B cell (primary cell): ENCODE measurements around the gene LBR. TPM values are rescaled to one million over a fixed set of nuclear protein-coding genes. Genes with fewer than 3 reads are reported as not detected.
A peak's percentile ranks its signal among the peaks of the same experiment; 100 is the strongest.

Experiments used
- ATAC-seq: fragments of 200-7000 bp; cut with Tn5 transposase; one replicate; pipeline ENCODE4 v1.10.0; 2021; ENCODE audit warnings: low read depth, mild to moderate bottlenecking, moderate number of reproducible peaks, moderate library complexity
- CTCF ChIA-PET: fragments of 350-600 bp; sonication (Branson Sonifier 250); formaldehyde crosslinking; loops from one replicate; lab custom pipeline; 2021; ENCODE audit warnings: antibody characterized with exemption, inconsistent platforms; lab: Charles Lee
- POLR2A ChIA-PET: fragments of 350-600 bp; sonication (Branson Sonifier 250); formaldehyde crosslinking; loops from one replicate; lab custom pipeline; 2021; ENCODE audit warnings: antibody characterized with exemption; lab: Charles Lee
- DNase-seq: peaks from one replicate; pipeline ENCODE4 v3.0.0; 2013
- H2AFZ ChIP-seq: 2 replicates; pipeline ENCODE4 v1.6.1; 2012; ENCODE audit warnings: mild to moderate bottlenecking, low read depth, low read length; ENCODE audit not compliant: insufficient read depth, poor library complexity, severe bottlenecking
- H3K27ac ChIP-seq, 2 donors: 1 replicate in 1 of 2; 2 replicates in 1 of 2; pipeline ENCODE4 v1.5.1; 2012 to 2013; ENCODE audit warnings: low read length in 2 of 2, mild to moderate bottlenecking in 2 of 2, moderate library complexity in 1 of 2
- H3K27me3 ChIP-seq, 4 experiments: fragments of 200-600 bp in 1 of 4; sonication (generic) in 1 of 4; replicated peaks in 1 of 4; 1 replicate in 2 of 4; 2 replicates in 2 of 4; pipeline versions ENCODE4 v1.6.1 to v1.7.0; 2013 to 2016; ENCODE audit warnings: low read length in 3 of 4, mild to moderate bottlenecking in 2 of 4, mixed read lengths in 1 of 4, moderate library complexity in 1 of 4; ENCODE audit not compliant: insufficient read depth in 4 of 4, control insufficient read depth in 3 of 4; ENCODE audit errors: control extremely low read depth in 1 of 4
- H3K36me3 ChIP-seq, 2 experiments: replicated peaks in 1 of 2; 1 replicate in 1 of 2; 2 replicates in 1 of 2; pipeline versions ENCODE4 v1.6.1 to v1.7.1; 2013; ENCODE audit warnings: low read length in 1 of 2; ENCODE audit not compliant: insufficient read depth in 2 of 2, control insufficient read depth in 1 of 2; ENCODE audit errors: control extremely low read depth in 1 of 2, extremely low read depth in 1 of 2
- H3K4me1 ChIP-seq, 2 donors: fragments of 200-600 bp in 1 of 2; sonication (generic) in 1 of 2; 1 replicate in 1 of 2; 2 replicates in 1 of 2; pipeline versions ENCODE4 v1.5.1 to v1.6.1; 2013 to 2017; ENCODE audit warnings: low read length in 2 of 2; ENCODE audit not compliant: control insufficient read depth in 2 of 2, insufficient read depth in 2 of 2
- H3K4me2 ChIP-seq: replicated peaks from 2 replicates; pipeline ENCODE3; 2012; ENCODE audit warnings: mild to moderate bottlenecking, low read depth, low read length; ENCODE audit not compliant: poor library complexity, severe bottlenecking
- H3K4me3 ChIP-seq, 5 experiments: fragments of 200-600 bp in 1 of 5; sonication (generic) in 1 of 5; 1 replicate in 3 of 5; 2 replicates in 2 of 5; pipeline versions ENCODE4 v1.5.1 to v1.7.0; 2011 to 2016; ENCODE audit warnings: low read length in 4 of 5, mild to moderate bottlenecking in 4 of 5, low read depth in 2 of 5, control low read depth in 1 of 5, moderate library complexity in 1 of 5; ENCODE audit not compliant: insufficient read depth in 1 of 5; ENCODE audit errors: control extremely low read depth in 1 of 5, extremely low read depth in 1 of 5
- H3K79me2 ChIP-seq: fragments of 200-600 bp; sonication (generic); one replicate; pipeline ENCODE4 v1.6.0; 2016; ENCODE audit warnings: low read length; ENCODE audit not compliant: control insufficient read depth, insufficient read depth
- H3K9ac ChIP-seq: fragments of 200-600 bp; sonication (generic); 2 replicates; pipeline ENCODE4 v1.6.1; 2017; ENCODE audit warnings: mild to moderate bottlenecking, low read length, moderate library complexity
- H3K9me3 ChIP-seq, 3 donors: one replicate each; pipeline versions ENCODE4 v1.6.1 to v1.7.1; 2013; ENCODE audit warnings: low read length in 2 of 3; ENCODE audit not compliant: control insufficient read depth in 2 of 3, insufficient read depth in 1 of 3; ENCODE audit errors: control extremely low read depth in 1 of 3
- H4K20me1 ChIP-seq: 2 replicates; pipeline ENCODE4 v1.6.0; 2012; ENCODE audit warnings: mild to moderate bottlenecking, low read length; ENCODE audit not compliant: insufficient read depth, control insufficient read depth, poor library complexity, severe bottlenecking
- H3K27ac Mint-ChIP-seq: one replicate; pipeline ENCODE4 v1.8.0; 2021; ENCODE audit warnings: mixed read lengths
- H3K27me3 Mint-ChIP-seq: one replicate; pipeline ENCODE4 v1.8.0; 2021; ENCODE audit warnings: mixed read lengths
- H3K4me1 Mint-ChIP-seq: one replicate; pipeline ENCODE4 v1.8.0; 2021; ENCODE audit warnings: mixed read lengths
- H3K4me3 Mint-ChIP-seq: one replicate; pipeline ENCODE4 v1.8.0; 2021; ENCODE audit warnings: mixed read lengths
- H3K9me3 Mint-ChIP-seq: one replicate; pipeline ENCODE4 v1.8.0; 2022; ENCODE audit warnings: mixed read lengths; ENCODE audit not compliant: insufficient read depth
- CTCF ChIP-seq: fragments of 200-600 bp; IDR thresholded peaks from one replicate; pipeline ENCODE4 v1.8.0; 2022; ENCODE audit warnings: antibody characterized with exemption, mild to moderate bottlenecking
- EZH2 ChIP-seq: IDR thresholded peaks from 2 replicates; pipeline ENCODE4 v1.6.1; 2012; ENCODE audit warnings: borderline replicate concordance, low read depth, mild to moderate bottlenecking, moderate library complexity, low read length; ENCODE audit not compliant: insufficient read depth, poor library complexity, severe bottlenecking
- WGBS: methylation state at CpG from one replicate; pipeline ENCODE4 v1.1.5; 2013; ENCODE audit warnings: missing lambda C conversion rate; ENCODE audit not compliant: insufficient coverage; 5-methylcytosine and 5-hydroxymethylcytosine counted together
- intact Hi-C: fragments of 100-400 bp; cut with micrococcal nuclease; formaldehyde crosslinking; loops from one replicate; pipeline ENCODE4 v1.10.0; 2022
- polyA plus RNA-seq: library from polyadenylated mRNA; depleted of rRNA; stranded (reverse); fragments of >200 nt; gene quantifications from 2 replicates; pipeline ENCODE4 v1.2.3, GENCODE V29; 2012
- total RNA-seq, 2 donors: library from RNA; stranded (reverse); fragments of 120-200 nt in 1 of 2; gene quantifications; 1 replicate in 1 of 2; 2 replicates in 1 of 2; pipeline versions ENCODE4 v1.2.3 to v1.2.4, GENCODE V29; 2013 to 2022

LBR gene
- total and polyA plus RNA-seq, 2 donors (not counting 1 experiment from before 2014, with no cell fraction given), result 19.3 to 167 TPM

GRCh38 chr1:225446595-225446960, 18.7 kb upstream of the LBR start:
- Mint-ChIP-seq H3K27ac (no peak overlapping the region), H3K9me3 (no peaks in the 10 kb centered on the region), H3K4me1 (peaks cover 45% of the 10 kb centered on the region), H3K27me3 (no peaks in the 10 kb centered on the region), H3K4me3 (no peak overlapping the region)
- Histone ChIP-seq H3K79me2 (no peaks in the 10 kb centered on the region), H3K27ac (no peak overlapping the region), H2AFZ (peak overlapping the region; percentile 72), H4K20me1 (no peaks in the 10 kb centered on the region), H3K4me3 (no peak overlapping the region), H3K9ac (no peak overlapping the region), H3K36me3 (no peaks in the 10 kb centered on the region), H3K27me3 (no peaks in the 10 kb centered on the region), H3K9me3 (peaks cover 0 to under 1% (median 0%) of the 10 kb centered on the region in 3 donors), H3K4me1 (peaks cover 34 to 49% of the 10 kb centered on the region in 2 donors), H3K4me2 (no peak overlapping the region)
- TF ChIP-seq CTCF (no peak), EZH2 (no peak)
- intact Hi-C loops, result no loop called here
- no peak for DNase-seq
- 65% methylated on average over 7 of the region's 7 CpGs for WGBS
- no peak for ATAC-seq
- ChIA-PET POLR2A (no interaction called here), CTCF (interaction anchor here (2.7 to 7.8 kb wide), 2 partner anchors 19 to 128 kb away, joined by 14 to 104 read pairs; partner anchors contain the start of gene LBR)
